Stimulated activated naive B cell treated with anti-CD40 and anti-IgM and Interleukin-4, amounts not matched to agents 10 μg/mL and 1 μg/mL and 100 μg/mL, for 72 hours (primary cell): ENCODE data around the gene IBA57.

ENCODE experiments used
- ATAC-seq, 2 donors: fragments of 150-1000 bp; cut with Tn5 transposase; replicated peaks; 2 replicates each; pipeline ENCODE4 v1.10.0; 2021; ENCODE audit warnings: moderate library complexity in 1 of 2
- DNase-seq: peaks from one replicate; pipeline ENCODE4 v3.0.0; 2021
- H3K27ac Mint-ChIP-seq: one replicate; pipeline ENCODE4 v1.8.0; 2022; ENCODE audit warnings: mild to moderate bottlenecking, mixed read lengths
- H3K27me3 Mint-ChIP-seq, 2 donors: one replicate each; pipeline ENCODE4 v1.8.0; 2022; ENCODE audit warnings: mixed read lengths in 2 of 2
- H3K36me3 Mint-ChIP-seq, 2 donors: one replicate each; pipeline ENCODE4 v1.8.0; 2022; ENCODE audit warnings: mixed read lengths in 2 of 2, mild to moderate bottlenecking in 1 of 2
- H3K4me1 Mint-ChIP-seq, 2 donors: one replicate each; pipeline ENCODE4 v1.8.0; 2022; ENCODE audit warnings: mixed read lengths in 2 of 2, mild to moderate bottlenecking in 1 of 2
- H3K4me3 Mint-ChIP-seq, 2 donors: one replicate each; pipeline ENCODE4 v1.8.0; 2022; ENCODE audit warnings: mild to moderate bottlenecking in 2 of 2, mixed read lengths in 2 of 2, moderate library complexity in 1 of 2
- H3K9me3 Mint-ChIP-seq, 2 donors: one replicate each; pipeline ENCODE4 v1.8.0; 2022; ENCODE audit warnings: mixed read lengths in 2 of 2, mild to moderate bottlenecking in 1 of 2

The IBA57 gene

DNA sequence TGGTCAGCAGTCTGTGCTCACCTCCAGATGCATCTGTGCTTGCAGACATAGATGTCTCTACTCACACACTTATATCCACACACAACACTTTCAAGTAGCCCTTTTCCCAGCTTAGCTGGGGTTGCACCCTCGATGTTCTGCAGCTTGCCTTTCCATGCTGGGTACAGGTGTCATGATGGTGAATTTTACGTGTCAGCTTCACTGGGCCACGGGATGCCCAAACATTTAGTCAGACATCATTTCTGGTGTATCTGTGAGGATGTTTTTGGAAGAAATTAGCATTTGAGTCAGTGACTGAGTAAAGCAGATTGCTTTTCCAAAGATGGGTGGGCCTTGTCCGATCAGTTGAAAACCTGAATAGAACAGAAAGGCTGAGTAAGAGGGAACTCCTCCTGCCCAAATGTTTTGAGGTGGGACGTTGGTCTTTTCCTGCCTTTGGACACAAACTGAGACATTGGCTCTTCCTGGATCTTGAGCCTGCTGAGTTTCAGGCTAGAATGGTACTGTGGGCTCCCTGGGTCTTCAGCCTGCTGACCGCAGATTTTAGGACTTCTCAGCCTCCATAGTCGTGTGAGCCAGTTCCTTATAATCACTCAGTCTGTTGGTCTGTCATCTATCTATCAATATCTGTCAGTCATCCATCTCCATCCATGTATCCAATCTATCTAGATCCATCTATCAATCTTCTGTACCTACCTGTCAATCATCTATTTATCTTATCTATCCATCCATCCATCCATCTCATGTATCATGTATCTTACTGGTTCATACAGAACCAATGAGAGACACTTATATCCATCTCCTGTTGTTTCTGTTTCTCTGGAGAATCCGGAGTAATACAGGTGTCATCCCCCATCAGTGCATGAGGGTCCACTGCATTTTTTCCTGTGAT is 29.6 kb downstream of the IBA57 start:
- H3K36me3 Mint-ChIP-seq = peaks cover 34 to 48% of the 10 kb centered on the region in 2 donors
- DNase-seq = no peak
- no peaks in the 10 kb centered on the region for H3K27me3 Mint-ChIP-seq
- peaks cover 13 to 15% of the 10 kb centered on the region in 2 donors for H3K9me3 Mint-ChIP-seq
- H3K4me3 Mint-ChIP-seq = no peak overlapping the region
- no peaks in the 10 kb centered on the region for H3K4me1 Mint-ChIP-seq
- H3K27ac Mint-ChIP-seq = no peak overlapping the region
- ATAC-seq = no peak

DNA sequence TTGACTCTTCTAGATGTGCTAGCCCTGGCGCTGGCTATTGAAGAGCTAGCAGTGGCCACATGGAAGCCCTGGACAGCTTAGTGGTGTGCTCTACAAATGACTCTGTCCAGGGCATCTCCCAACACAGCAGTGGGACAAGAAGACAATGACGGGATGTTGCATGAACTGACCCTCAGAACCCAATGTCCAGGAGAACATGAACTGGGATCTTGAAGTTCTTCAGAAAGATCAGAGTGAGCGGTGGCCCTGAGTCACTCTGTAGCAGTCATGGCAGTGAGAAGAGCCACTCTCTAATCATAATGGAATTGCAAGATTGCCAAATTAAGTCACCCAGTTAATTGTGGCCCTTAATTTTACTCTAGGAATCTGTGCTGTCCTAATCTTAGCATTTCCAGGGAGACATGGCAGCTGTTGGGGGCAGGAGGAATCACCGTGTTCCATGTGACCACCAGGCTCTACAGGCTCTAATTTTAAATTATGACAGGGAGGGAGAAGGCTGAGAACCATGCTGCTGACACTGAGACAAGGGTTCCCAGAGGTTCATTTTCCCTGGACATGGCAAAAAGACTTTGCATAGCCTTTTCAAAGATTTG is 32.0 kb downstream of the IBA57 start:
- H3K27ac Mint-ChIP-seq = peak overlapping the region; percentile 20
- ATAC-seq (no peak), DNase-seq (no peak)
- no peaks in the 10 kb centered on the region for H3K4me1 Mint-ChIP-seq
- peaks cover 17 to 19% of the 10 kb centered on the region in 2 donors for H3K9me3 Mint-ChIP-seq
- H3K27me3 Mint-ChIP-seq = no peaks in the 10 kb centered on the region
- peaks cover 44 to 55% of the 10 kb centered on the region in 2 donors for H3K36me3 Mint-ChIP-seq
- no peak overlapping the region for H3K4me3 Mint-ChIP-seq

DNA sequence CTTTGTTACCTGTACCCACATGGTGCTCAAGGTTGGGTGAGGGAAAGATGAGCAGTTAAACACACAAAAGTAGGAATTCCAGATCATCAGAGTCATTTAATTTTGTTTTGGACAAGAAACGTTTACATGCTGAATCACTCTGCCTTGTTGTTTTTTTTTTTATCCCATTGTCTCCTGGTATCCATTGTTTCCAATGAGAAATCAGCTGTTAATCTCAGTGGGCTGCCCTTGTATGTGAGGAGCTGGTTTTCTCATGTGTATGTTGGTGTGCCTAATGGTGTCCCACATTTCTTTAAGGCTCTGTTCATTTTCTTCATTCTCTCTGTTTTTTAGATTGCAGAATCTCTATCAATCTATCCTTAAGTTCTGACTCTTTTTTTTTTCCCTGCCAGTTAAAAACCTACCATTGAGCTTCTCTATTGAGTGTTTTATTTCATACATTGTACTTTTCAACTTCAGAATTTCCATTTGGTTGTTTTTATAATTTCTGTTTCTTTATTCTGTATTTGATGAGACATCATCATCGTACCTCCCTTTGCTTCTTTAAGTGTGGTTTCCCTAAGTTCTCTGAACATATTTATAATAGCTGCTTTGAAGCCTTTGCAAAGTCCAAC is 33.5 kb downstream of the IBA57 start:
- no peak overlapping the region for H3K4me3 Mint-ChIP-seq
- ATAC-seq (no peak), DNase-seq (no peak)
- H3K27me3 Mint-ChIP-seq = no peaks in the 10 kb centered on the region
- no peaks in the 10 kb centered on the region for H3K4me1 Mint-ChIP-seq
- H3K9me3 Mint-ChIP-seq = peaks cover 17 to 19% of the 10 kb centered on the region in 2 donors
- no peak overlapping the region for H3K27ac Mint-ChIP-seq
- H3K36me3 Mint-ChIP-seq = peaks cover 44 to 55% of the 10 kb centered on the region in 2 donors

DNA sequence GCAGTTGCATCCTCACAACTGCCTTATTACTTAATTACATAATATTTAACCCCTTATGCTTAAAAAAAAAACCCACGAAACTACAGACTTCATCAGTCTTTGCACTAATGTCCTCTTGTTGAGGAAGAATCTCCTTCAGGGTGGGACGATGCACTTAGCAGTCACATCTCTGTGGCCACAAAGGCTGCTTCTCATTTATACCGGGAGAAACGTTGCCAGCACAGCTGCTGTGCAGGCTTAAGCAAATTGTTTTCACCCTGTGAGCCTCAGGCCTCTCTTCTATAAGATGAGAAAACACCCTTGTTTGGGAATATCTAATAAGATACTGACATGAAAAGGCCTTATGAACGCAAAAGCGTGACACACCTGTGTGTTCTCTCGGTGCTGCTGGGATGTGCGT is 39.4 kb downstream of the IBA57 start:
- peaks cover 15 to 17% of the 10 kb centered on the region in 2 donors for H3K36me3 Mint-ChIP-seq
- H3K4me1 Mint-ChIP-seq = no peaks in the 10 kb centered on the region
- DNase-seq (no peak), ATAC-seq (no peak)
- H3K27me3 Mint-ChIP-seq = peaks cover 3 to 21% of the 10 kb centered on the region in 2 donors
- H3K4me3 Mint-ChIP-seq = no peak overlapping the region
- no peak overlapping the region for H3K27ac Mint-ChIP-seq
- peaks cover 4 to 8% of the 10 kb centered on the region in 2 donors for H3K9me3 Mint-ChIP-seq

DNA sequence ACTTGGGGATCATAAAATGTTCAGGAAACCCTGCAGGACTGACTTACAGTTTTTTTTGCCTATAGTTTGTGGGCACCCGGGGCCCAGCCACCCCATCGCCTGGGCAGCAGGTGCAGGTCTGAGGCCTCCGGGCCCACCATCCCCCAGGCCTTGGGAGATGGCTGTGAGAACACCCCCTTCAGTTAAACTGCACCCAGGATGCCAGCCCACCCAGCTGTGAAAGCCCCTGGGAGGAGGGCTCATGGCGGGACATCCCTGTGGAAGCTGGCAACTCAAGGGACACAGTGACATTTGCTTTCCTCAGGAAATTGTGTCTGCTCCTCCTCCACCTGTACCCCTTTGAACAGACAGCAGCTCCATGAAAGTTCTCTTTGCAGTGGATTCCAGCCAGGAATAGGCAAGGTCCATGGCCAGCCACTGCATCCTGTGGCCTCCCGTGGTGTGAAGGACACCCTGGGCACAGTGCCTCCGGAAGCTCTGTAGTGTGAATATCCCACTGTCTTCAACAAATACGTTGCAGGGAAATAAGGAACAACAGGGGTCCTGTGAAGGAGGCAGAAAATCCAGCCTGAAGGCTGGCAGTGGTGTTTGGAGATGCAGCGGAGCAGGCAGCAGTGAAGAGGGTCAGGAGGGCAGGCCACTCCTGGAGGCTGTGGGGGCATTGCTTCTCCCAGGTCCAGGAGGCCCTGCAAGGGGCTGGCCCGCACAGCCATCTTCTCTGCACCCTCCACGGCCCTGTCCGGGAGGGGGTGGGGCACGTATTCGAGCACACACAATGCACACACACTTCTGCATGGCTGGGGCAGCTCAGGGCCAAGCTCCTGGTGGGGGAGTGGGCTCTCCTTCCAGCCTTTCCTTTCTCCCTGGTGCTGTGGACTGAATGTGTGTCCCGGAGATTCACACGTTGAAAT is 40.2 kb downstream of the IBA57 start:
- no peak overlapping the region for H3K27ac Mint-ChIP-seq
- peaks cover 8 to 10% of the 10 kb centered on the region in 2 donors for H3K36me3 Mint-ChIP-seq
- DNase-seq (no peak), ATAC-seq (no peak)
- peaks cover 3 to 21% of the 10 kb centered on the region in 2 donors for H3K27me3 Mint-ChIP-seq
- no peak overlapping the region for H3K4me3 Mint-ChIP-seq
- peaks cover 0 to 4% of the 10 kb centered on the region in 2 donors for H3K9me3 Mint-ChIP-seq
- no peaks in the 10 kb centered on the region for H3K4me1 Mint-ChIP-seq

DNA sequence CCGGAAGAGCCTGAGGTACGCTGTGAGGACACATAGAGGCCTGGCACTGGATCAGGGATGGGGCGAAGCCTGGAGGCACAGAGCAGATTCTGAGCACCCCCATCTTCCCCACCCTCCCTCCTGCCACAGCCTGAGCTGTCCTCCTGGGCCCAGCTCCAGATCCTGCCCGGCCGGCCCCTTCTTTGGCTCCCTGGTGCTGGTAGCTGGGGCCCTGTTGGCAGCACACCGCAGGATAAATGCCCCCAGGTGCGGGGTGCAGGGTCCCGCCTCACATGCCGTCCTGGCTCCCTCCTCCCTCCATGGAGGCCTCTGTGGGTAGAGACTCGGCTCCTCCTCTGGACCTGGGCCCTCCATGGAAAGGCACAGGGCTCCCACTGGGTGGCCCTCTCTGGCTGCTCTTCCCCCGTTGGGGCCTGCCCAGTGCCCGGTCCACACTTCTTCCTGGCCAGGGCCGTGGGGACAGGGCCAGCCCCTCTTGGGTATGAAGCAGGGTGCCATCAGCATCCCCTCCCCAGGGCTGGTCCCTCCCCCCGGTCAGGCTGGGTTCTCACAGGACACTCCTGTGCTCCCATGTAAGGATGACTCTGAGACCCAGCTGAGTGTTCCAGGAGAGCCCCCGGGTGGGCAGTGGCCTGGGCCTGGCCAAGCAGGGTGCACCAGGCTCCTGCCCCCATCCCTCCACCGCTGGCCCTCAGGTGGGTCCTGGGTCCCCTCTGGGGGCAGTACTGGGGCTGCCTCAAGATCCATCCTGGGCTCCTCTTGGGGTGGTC is 41.2 kb downstream of the IBA57 start:
- ATAC-seq (no peak), DNase-seq (no peak)
- Mint-ChIP-seq H3K4me3 (no peak overlapping the region), H3K27ac (no peak overlapping the region), H3K36me3 (peaks cover 0 to under 1% of the 10 kb centered on the region in 2 donors), H3K27me3 (peaks cover 3 to 21% of the 10 kb centered on the region in 2 donors), H3K9me3 (no peaks in the 10 kb centered on the region), H3K4me1 (peaks cover 0 to 3% of the 10 kb centered on the region in 2 donors)

DNA sequence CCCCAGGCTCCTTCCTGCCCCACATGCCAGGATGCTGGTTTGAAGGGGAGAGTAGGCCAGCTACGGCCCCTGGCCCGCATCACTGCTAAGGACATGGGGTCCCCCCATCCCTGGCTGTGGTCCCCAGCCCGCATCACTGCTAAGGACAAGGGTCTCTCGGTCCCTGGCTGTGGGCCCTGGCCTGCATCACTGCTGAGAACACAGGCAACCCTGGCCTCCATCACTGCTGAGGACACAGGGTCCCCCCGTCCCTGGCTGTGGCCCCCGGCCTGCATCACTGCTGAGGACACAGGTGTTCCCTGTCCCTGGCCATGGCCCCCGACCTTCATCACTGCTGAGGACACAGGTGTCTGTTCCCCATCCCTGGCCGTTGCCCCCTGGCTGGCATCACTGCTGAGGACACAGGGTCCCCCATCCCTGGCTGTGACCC is 41.8 kb downstream of the IBA57 start:
- H3K27ac Mint-ChIP-seq = no peak overlapping the region
- no peaks in the 10 kb centered on the region for H3K36me3 Mint-ChIP-seq
- no peaks in the 10 kb centered on the region for H3K9me3 Mint-ChIP-seq
- peaks cover 0 to 3% of the 10 kb centered on the region in 2 donors for H3K4me1 Mint-ChIP-seq
- no peak for DNase-seq
- no peak overlapping the region for H3K4me3 Mint-ChIP-seq
- peaks cover 3 to 21% of the 10 kb centered on the region in 2 donors for H3K27me3 Mint-ChIP-seq
- ATAC-seq = no peak

DNA sequence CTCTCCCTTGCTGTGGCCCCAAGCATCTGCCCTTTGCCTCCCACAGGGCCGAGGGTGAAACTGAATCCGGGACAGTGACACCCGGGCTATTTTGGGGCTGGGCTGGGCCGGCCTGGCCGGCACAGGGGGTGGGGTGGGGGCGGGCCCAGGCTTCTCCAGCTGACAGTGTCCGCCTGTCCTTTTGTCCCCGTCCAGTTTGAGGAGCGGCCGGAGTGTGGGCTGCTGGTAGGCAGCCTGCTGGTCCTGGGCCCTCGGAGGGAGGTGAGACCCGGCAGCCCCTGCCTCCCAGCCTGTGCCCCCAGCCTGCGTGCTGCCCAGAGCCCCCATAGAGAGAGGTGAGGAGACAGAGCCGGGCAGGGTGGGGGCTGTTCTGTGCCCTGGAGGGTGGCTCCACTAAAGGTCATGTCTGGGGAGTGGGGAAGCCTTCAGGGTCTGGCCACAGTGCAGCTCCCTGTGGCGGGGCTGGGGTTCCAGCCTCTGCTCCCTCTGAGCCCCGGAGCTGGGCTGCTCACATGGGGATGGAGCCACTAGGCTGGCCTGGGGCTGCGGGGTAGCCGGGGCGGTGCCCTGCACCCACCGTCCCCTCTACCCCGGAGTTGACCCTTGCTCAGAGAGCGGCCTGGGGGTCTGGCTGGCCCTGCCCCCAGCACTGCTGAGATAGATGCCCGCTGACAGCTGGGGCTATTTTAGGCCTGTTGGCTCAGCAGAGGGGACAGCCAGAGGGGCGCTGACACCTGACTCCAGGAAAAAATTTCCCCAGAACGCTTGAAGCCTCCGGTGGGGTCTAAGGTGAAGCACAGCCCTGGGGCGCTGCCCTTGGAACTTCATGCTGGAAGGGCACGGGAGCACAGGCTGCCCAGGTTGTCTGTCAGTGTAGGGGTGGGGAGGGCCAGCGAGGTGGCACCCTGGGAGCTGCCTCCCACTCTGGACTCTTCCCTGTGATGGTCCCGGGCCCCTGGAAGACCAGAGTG is 42.5 kb downstream of the IBA57 start, which contains the start of gene OBSCN:
Gene OBSCN (plus strand): TSS at position 194 of the 971 bp plus-strand sequence. CDS start 3,740 bp downstream, outside the sequence.
- no peaks in the 10 kb centered on the region for H3K9me3 Mint-ChIP-seq
- no peaks in the 10 kb centered on the region for H3K36me3 Mint-ChIP-seq
- no peak for ATAC-seq
- H3K27me3 Mint-ChIP-seq = peaks cover 3 to 21% of the 10 kb centered on the region in 2 donors
- peaks cover 3 to 6% of the 10 kb centered on the region in 2 donors for H3K4me1 Mint-ChIP-seq
- no peak within 1 kb of the TSS for H3K4me3 Mint-ChIP-seq
- DNase-seq = no peak
- no peak within 1 kb of the TSS for H3K27ac Mint-ChIP-seq

DNA sequence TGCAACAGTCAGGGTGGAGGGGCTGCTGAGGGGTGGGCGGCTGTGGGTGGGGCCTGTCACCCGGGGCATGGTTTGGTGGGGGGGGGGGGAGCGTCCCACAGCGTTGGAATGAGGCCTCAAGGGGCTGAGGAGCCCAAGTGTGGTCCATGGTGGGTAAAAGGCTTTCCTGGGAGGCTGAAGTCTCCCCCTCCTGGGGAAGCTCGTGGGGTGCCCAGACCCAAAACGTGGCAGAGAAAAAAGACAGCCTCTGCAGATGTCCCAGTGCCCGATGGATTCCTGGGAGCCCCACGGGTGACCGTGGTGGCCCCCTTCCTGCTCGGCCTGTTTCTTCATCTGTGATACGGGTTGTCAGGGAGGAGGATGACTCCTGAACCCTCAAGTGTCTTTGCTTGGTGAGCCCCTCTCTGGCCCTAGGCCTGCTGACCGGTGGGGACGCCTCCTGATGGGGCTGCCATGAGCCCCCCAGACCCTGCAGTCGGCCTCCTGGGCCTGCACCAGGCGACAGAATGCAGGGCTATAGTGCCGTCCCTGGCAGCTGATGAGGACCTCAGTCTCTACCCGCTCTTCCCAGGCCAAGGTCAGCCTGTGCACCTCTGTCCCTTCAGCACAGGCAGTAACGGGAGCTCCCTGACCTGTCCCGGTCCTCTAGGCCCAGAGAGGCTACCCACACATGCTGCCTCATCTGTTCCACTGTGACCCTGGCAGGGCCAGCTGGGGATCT is 43.4 kb downstream of the IBA57 start:
- H3K4me1 Mint-ChIP-seq = peaks cover 7 to 8% of the 10 kb centered on the region in 2 donors
- H3K36me3 Mint-ChIP-seq = no peaks in the 10 kb centered on the region
- ATAC-seq = no peak
- H3K27me3 Mint-ChIP-seq = peaks cover 3 to 21% of the 10 kb centered on the region in 2 donors
- H3K9me3 Mint-ChIP-seq = no peaks in the 10 kb centered on the region
- no peak overlapping the region for H3K4me3 Mint-ChIP-seq
- no peak overlapping the region for H3K27ac Mint-ChIP-seq
- no peak for DNase-seq

DNA sequence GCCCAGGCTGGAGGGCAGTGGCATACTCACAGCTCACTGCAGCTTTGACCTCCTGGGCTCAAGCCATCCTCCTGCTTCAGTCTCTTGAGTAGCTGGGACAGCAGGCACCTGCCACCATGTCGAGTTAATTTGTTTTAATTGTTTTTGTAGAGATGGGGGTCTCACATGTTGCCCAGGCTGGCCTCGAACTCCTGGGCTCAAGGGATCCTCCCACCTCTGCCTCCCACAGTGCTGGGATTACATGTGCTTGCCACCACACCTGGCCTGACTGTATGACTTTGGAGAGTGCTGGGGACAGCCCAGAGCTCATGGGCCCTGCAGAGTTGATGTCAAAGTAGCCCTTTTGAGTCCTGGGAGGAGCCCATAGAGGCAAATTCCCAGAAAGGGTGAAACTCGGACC is 44.1 kb downstream of the IBA57 start:
- H3K27ac Mint-ChIP-seq = no peak overlapping the region
- peaks cover 3 to 21% of the 10 kb centered on the region in 2 donors for H3K27me3 Mint-ChIP-seq
- peaks cover 7 to 8% of the 10 kb centered on the region in 2 donors for H3K4me1 Mint-ChIP-seq
- H3K36me3 Mint-ChIP-seq = no peaks in the 10 kb centered on the region
- H3K4me3 Mint-ChIP-seq = no peak overlapping the region
- DNase-seq (no peak), ATAC-seq (no peak)
- no peaks in the 10 kb centered on the region for H3K9me3 Mint-ChIP-seq

DNA sequence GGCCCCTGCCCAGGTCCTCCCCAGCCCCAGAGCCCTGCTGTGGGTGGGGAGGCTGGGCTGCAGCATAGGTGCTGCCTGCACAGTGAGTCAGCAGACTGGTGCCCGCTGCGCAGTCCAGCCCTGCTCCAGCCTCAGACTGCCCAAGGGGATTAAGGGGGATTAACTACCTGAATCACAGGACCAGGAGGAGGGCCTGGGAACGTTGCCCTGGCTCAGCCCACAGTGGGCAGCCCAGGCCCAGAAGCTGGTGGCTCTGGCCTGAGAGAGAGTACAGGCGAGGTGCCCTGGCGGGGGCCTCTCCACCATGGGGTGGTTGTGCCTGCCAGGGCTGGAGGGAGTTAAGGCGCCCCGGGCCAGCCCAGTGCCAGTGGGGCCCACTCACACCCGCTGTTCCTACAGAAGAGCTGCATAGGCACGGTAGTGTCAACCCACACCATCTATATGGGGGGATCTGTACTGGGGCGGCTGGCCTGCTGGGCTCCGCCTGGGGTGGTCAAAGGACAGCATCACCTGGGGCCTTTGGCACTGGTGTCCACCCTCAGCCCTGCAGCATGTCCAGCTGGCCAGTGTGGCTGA is 44.6 kb downstream of the IBA57 start:
- Mint-ChIP-seq H3K27ac (no peak overlapping the region), H3K27me3 (peaks cover 3 to 21% of the 10 kb centered on the region in 2 donors), H3K4me3 (no peak overlapping the region), H3K4me1 (peaks cover 7 to 8% of the 10 kb centered on the region in 2 donors), H3K9me3 (no peaks in the 10 kb centered on the region), H3K36me3 (no peaks in the 10 kb centered on the region)
- ATAC-seq (no peak), DNase-seq (no peak)
